HEK293 (cell line): ENCODE results near the gene PTGIS.

ENCODE experiments used
- CTCF ChIA-PET: fragments of 350-600 bp; formaldehyde crosslinking; extraction: SDS; loops from one replicate; lab custom pipeline; 2021; ENCODE audit warnings: antibody characterized with exemption; lab: Yijun Ruan, JAX
- POLR2A ChIA-PET: fragments of 300-600 bp; formaldehyde crosslinking; extraction: SDS; loops from one replicate; lab custom pipeline; 2020; ENCODE audit warnings: antibody characterized with exemption, inconsistent platforms; lab: Yijun Ruan, JAX
- H3K27ac ChIP-seq: fragments of 200-500 bp; sonication (Bioruptor generic); 2 replicates; pipeline ENCODE4 v1.5.1; 2014; ENCODE audit warnings: low read depth, low read length, control low read depth, inconsistent platforms; ENCODE audit errors: extremely low read depth
- H3K36me3 ChIP-seq, 2 experiments: fragments of 200-500 bp in 1 of 2; sonication (Bioruptor generic) in 1 of 2; 1 replicate in 1 of 2; 2 replicates in 1 of 2; pipeline ENCODE4 v1.5.1; 2014 to 2017; ENCODE audit warnings: inconsistent platforms in 2 of 2, low read length in 2 of 2; ENCODE audit not compliant: control insufficient read depth in 2 of 2, insufficient read depth in 1 of 2
- H3K4me1 ChIP-seq: fragments of 200-500 bp; sonication (Bioruptor generic); 2 replicates; pipeline ENCODE4 v1.5.1; 2014; ENCODE audit warnings: mild to moderate bottlenecking, low read length, inconsistent platforms; ENCODE audit not compliant: control insufficient read depth, insufficient read depth
- H3K4me3 ChIP-seq: 2 replicates; pipeline ENCODE4 v1.5.1; 2011; ENCODE audit warnings: low read depth, mild to moderate bottlenecking, control low read depth, low read length, moderate library complexity
- H3K9me3 ChIP-seq: fragments of 200-500 bp; sonication (Bioruptor generic); 2 replicates; pipeline ENCODE4 v1.5.1; 2014; ENCODE audit warnings: low read depth, low read length, inconsistent platforms; ENCODE audit not compliant: control insufficient read depth, insufficient read depth
- FEZF1 ChIP-seq: fragments of 450-650 bp; formaldehyde crosslinking; IDR thresholded peaks from 2 replicates; pipeline ENCODE4 v1.5.1; 2016; ENCODE audit warnings: missing biosample characterization, missing genetic modification characterization
- GLI4 ChIP-seq: fragments of 450-650 bp; formaldehyde crosslinking; IDR thresholded peaks from 2 replicates; pipeline ENCODE4 v1.5.1; 2016; ENCODE audit warnings: missing biosample characterization, missing genetic modification characterization
- TSHZ1 ChIP-seq: fragments of 450-650 bp; formaldehyde crosslinking; IDR thresholded peaks from 2 replicates; pipeline ENCODE4 v1.5.1; 2016; ENCODE audit warnings: missing biosample characterization, missing genetic modification characterization, borderline replicate concordance
- ZFHX2 ChIP-seq: fragments of 450-650 bp; formaldehyde crosslinking; conservative IDR thresholded peaks from 2 replicates; pipeline ENCODE4 v1.5.1; 2016; ENCODE audit warnings: missing biosample characterization, missing genetic modification characterization
- ZFP3 ChIP-seq: fragments of 450-650 bp; formaldehyde crosslinking; IDR thresholded peaks from 2 replicates; pipeline ENCODE4 v1.5.1; 2016; ENCODE audit warnings: low read depth, missing biosample characterization, missing genetic modification characterization
- ZNF10 ChIP-seq: fragments of 450-650 bp; formaldehyde crosslinking; IDR thresholded peaks from 2 replicates; pipeline ENCODE4 v1.5.1; 2017; ENCODE audit warnings: missing biosample characterization, missing genetic modification characterization
- ZNF24 ChIP-seq: fragments of 450-650 bp; formaldehyde crosslinking; IDR thresholded peaks from 2 replicates; pipeline ENCODE4 v1.5.1; 2016; ENCODE audit warnings: missing biosample characterization, missing genetic modification characterization
- ZNF266 ChIP-seq: fragments of 450-650 bp; formaldehyde crosslinking; IDR thresholded peaks from 2 replicates; pipeline ENCODE4 v1.5.1; 2016; ENCODE audit warnings: missing biosample characterization, missing genetic modification characterization, low read depth
- ZNF292 ChIP-seq: fragments of 450-650 bp; formaldehyde crosslinking; IDR thresholded peaks from 2 replicates; pipeline ENCODE4 v1.5.1; 2016; ENCODE audit warnings: low read depth, missing biosample characterization, missing genetic modification characterization, borderline replicate concordance
- ZNF302 ChIP-seq: fragments of 450-650 bp; formaldehyde crosslinking; IDR thresholded peaks from 2 replicates; pipeline ENCODE4 v1.5.1; 2016; ENCODE audit warnings: missing biosample characterization, missing genetic modification characterization, low read depth
- ZNF311 ChIP-seq: fragments of 450-650 bp; formaldehyde crosslinking; IDR thresholded peaks from 2 replicates; pipeline ENCODE4 v1.5.1; 2017; ENCODE audit warnings: missing biosample characterization, missing genetic modification characterization, borderline replicate concordance
- ZNF341 ChIP-seq: fragments of 450-650 bp; formaldehyde crosslinking; IDR thresholded peaks from 2 replicates; pipeline ENCODE4; 2016; ENCODE audit warnings: low read depth, missing biosample characterization, missing genetic modification characterization
- ZNF37A ChIP-seq: fragments of 450-650 bp; IDR thresholded peaks from 2 replicates; pipeline ENCODE4 v1.5.1; 2018; ENCODE audit warnings: missing biosample characterization, missing genetic modification characterization
- ZNF529 ChIP-seq: fragments of 450-650 bp; formaldehyde crosslinking; IDR thresholded peaks from 2 replicates; pipeline ENCODE4 v1.5.1; 2017; ENCODE audit warnings: missing genetic modification characterization, missing biosample characterization; ENCODE audit not compliant: insufficient replicate concordance
- ZNF623 ChIP-seq: fragments of 450-650 bp; formaldehyde crosslinking; IDR thresholded peaks from 2 replicates; pipeline ENCODE4 v1.5.1; 2016; ENCODE audit warnings: missing biosample characterization, missing genetic modification characterization
- ZNF707 ChIP-seq: fragments of 450-650 bp; formaldehyde crosslinking; IDR thresholded peaks from 2 replicates; pipeline ENCODE4 v1.5.1; 2016; ENCODE audit warnings: missing biosample characterization, missing genetic modification characterization
- TF ChIP-seq, protein P1 (sequence below): fragments of 450-650 bp; formaldehyde crosslinking; IDR thresholded peaks from 2 replicates; pipeline ENCODE4 v1.5.1; 2016; ENCODE audit warnings: missing biosample characterization, missing genetic modification characterization
- TF ChIP-seq, protein P2 (sequence below): fragments of 450-650 bp; formaldehyde crosslinking; optimal IDR thresholded peaks from 2 replicates; pipeline ENCODE3; 2016; ENCODE audit warnings: missing biosample characterization, mild to moderate bottlenecking, missing genetic modification characterization
- TF ChIP-seq, protein P3 (sequence below): fragments of 450-650 bp; formaldehyde crosslinking; conservative IDR thresholded peaks from 2 replicates; pipeline ENCODE4 v1.5.1; 2016; ENCODE audit warnings: low read depth, missing biosample characterization, missing genetic modification characterization

PTGIS gene

DNA sequence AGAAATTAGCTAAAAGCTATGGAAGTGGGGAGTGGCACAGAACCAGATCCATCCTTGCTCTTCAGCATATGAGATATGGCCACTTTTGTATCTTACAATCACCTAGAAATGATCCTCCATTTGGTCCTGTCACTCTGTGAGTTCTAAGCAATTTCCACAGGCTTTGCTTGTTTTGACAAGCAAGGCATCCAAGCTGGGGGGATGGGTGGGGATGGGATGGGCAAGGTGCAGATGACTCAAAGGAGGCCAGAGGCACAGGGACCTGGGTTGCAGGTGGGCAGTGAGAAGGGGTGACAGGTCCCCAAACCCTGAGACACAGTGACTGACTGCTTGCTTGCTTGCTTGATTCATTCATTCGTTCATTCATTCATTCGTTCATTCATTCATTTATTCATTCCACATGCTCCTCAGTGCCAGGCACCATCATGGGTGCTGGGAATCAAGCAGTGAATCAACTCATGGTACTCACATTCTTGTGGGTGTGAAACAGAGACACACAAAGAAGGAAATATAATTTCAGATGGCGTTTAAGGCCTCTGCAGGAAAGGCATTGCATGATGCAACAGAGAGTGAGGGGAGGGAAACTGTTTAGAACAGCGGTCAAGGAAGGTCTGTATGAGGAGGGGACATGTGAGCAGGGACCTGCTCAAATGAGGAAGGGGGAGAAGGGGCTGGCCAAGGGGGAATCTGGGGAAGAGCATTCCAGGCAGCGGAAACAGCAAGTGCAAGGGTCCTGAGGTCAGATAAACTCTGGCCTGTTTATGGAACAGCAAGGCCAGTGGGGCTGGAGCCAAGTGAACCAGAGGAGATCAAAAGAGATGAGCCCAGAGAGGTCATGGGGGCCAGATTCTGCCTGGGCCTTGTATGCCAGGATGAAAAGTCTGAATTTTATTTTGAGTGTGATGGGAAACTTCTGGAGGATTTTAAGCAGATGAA, 88.9 kb downstream of the PTGIS start:
- no peak overlapping the region for H3K4me3 ChIP-seq
- no peak overlapping the region for H3K27ac ChIP-seq
- ChIA-PET CTCF (interaction anchor here (0.6 kb wide), 2 partner anchors 81 to 147 kb away, joined by 3 read pairs; no protein-coding TSS in a partner anchor), POLR2A (interaction anchor here (0.6 kb wide), 1 partner anchor 26 kb away, joined by 4 read pairs; no protein-coding TSS in a partner anchor)
- H3K4me1 ChIP-seq: 0 out of 2 replicates have a peak, but pooled peaks cover 4% of the 10 kb centered on the region
- no peaks in the 10 kb centered on the region for H3K9me3 ChIP-seq
- TF ChIP-seq, protein P1, sequence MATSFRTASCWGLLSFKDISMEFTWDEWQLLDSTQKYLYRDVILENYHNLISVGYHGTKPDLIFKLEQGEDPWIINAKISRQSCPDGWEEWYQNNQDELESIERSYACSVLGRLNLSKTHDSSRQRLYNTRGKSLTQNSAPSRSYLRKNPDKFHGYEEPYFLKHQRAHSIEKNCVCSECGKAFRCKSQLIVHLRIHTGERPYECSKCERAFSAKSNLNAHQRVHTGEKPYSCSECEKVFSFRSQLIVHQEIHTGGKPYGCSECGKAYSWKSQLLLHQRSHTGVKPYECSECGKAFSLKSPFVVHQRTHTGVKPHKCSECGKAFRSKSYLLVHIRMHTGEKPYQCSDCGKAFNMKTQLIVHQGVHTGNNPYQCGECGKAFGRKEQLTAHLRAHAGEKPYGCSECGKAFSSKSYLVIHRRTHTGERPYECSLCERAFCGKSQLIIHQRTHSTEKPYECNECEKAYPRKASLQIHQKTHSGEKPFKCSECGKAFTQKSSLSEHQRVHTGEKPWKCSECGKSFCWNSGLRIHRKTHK (tag by site-specific recombination): no peak
- TF ChIP-seq ZNF24 (tag by site-specific recombination) (peak; percentile 84; the same call in 1 of the 2 replicates), ZNF623 (peak; percentile 95), ZNF341 (tag by site-specific recombination) (peak; percentile 43; the same call in 1 of the 2 replicates), ZNF10 (tag by site-specific recombination) (no peak)
- TF ChIP-seq, protein P2, sequence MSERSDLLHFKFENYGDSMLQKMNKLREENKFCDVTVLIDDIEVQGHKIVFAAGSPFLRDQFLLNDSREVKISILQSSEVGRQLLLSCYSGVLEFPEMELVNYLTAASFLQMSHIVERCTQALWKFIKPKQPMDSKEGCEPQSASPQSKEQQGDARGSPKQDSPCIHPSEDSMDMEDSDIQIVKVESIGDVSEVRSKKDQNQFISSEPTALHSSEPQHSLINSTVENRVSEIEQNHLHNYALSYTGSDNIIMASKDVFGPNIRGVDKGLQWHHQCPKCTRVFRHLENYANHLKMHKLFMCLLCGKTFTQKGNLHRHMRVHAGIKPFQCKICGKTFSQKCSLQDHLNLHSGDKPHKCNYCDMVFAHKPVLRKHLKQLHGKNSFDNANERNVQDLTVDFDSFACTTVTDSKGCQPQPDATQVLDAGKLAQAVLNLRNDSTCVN (tag by site-specific recombination): peak; percentile 7
- TF ChIP-seq, all 188 proteins: peak for 4
- no peaks in the 10 kb centered on the region for H3K36me3 ChIP-seq

GRCh38 chr20:49478266-49478665, 89.7 kb downstream of the PTGIS start:
- ChIA-PET CTCF (interaction anchor here (0.5 to 1.7 kb wide), 3 partner anchors 134 to 148 kb away, joined by 3 to 6 read pairs (median 3); no protein-coding TSS in a partner anchor), POLR2A (interaction anchor here (0.6 kb wide), 1 partner anchor 27 kb away, joined by 4 read pairs; no protein-coding TSS in a partner anchor)
- Histone ChIP-seq H3K27ac (no peak overlapping the region), H3K4me1 (0 out of 2 replicates have a peak, but pooled peaks cover 4% of the 10 kb centered on the region), H3K4me3 (no peak overlapping the region), H3K9me3 (no peaks in the 10 kb centered on the region), H3K36me3 (no peaks in the 10 kb centered on the region)
- no peak for TF ChIP-seq ZFP3 (tag by site-specific recombination)
- TF ChIP-seq GLI4 (tag by site-specific recombination): no peak
- TF ChIP-seq ZNF10 (tag by site-specific recombination): no peak
- no peak for TF ChIP-seq TSHZ1 (tag by site-specific recombination)

DNA sequence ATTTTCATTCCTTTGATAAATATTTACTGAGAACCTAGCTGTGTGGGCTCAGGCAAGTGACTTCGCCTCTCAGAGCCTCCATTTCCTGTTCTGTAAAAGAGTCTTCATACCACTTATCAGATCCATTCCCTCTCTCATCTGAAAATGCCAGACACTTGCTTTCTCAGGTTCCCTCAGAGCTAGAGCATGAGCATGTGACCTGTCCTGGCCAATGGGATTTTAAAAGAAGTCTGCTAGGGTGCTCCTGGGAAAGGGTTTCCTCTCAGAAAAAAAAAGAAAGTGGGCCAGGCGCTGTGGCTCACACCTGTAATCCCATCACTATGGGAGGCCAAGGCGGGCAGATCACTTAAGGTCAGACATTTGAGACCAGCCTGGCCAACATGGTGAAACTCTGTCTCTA, 90.7 kb downstream of the PTGIS start:
- ChIA-PET POLR2A (no interaction called here), CTCF (interaction anchor here (1.7 to 2.0 kb wide), 2 partner anchors 59 to 144 kb away, joined by 4 to 6 read pairs; no protein-coding TSS in a partner anchor)
- Histone ChIP-seq H3K27ac (no peak overlapping the region), H3K4me3 (no peak overlapping the region), H3K9me3 (no peaks in the 10 kb centered on the region), H3K4me1 (no peaks in the 10 kb centered on the region), H3K36me3 (no peaks in the 10 kb centered on the region)
- TF ChIP-seq ZNF529 (no peak), ZNF311 (tag by site-specific recombination) (no peak), ZNF292 (tag by site-specific recombination) (no peak), ZNF302 (tag by site-specific recombination) (no peak), ZNF24 (tag by site-specific recombination) (no peak), FEZF1 (tag by site-specific recombination) (no peak), ZNF707 (tag by site-specific recombination) (no peak), ZNF266 (tag by site-specific recombination) (no peak), ZNF37A (no peak), ZFHX2 (tag by site-specific recombination) (no peak)
- TF ChIP-seq, protein P3, sequence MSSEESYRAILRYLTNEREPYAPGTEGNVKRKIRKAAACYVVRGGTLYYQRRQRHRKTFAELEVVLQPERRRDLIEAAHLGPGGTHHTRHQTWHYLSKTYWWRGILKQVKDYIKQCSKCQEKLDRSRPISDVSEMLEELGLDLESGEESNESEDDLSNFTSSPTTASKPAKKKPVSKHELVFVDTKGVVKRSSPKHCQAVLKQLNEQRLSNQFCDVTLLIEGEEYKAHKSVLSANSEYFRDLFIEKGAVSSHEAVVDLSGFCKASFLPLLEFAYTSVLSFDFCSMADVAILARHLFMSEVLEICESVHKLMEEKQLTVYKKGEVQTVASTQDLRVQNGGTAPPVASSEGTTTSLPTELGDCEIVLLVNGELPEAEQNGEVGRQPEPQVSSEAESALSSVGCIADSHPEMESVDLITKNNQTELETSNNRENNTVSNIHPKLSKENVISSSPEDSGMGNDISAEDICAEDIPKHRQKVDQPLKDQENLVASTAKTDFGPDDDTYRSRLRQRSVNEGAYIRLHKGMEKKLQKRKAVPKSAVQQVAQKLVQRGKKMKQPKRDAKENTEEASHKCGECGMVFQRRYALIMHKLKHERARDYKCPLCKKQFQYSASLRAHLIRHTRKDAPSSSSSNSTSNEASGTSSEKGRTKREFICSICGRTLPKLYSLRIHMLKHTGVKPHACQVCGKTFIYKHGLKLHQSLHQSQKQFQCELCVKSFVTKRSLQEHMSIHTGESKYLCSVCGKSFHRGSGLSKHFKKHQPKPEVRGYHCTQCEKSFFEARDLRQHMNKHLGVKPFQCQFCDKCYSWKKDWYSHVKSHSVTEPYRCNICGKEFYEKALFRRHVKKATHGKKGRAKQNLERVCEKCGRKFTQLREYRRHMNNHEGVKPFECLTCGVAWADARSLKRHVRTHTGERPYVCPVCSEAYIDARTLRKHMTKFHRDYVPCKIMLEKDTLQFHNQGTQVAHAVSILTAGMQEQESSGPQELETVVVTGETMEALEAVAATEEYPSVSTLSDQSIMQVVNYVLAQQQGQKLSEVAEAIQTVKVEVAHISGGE (tag by site-specific recombination): no peak
